ENCODE data around the gene ZNRF3.

DNA sequence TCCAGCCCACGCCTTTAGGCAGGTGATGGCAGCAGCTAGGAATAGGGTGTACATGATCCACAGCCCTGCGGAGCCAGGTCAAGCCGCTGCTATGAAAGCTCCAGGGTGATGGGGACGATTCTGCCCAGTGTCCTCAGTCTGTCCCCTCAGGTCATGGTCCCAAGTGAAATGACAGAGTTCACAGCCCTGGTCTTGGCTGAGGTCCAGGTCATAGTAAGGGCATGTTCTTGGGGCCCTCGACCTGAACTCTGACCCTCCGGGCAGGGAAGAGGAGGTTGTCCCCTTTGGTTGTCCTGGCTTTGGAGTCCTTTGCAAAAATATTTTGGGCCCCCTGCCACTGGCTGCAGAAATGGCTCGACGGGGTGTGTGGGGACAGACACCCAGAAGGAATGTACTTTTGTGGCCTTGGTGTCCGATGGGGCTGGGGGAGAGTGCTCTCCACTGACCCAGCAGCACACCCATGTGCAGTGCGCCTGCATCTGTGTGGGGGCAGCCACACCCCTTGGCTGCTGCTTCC is 170.9 kb downstream of the ZNRF3 start:
- TF ChIP-seq, protein P1, sequence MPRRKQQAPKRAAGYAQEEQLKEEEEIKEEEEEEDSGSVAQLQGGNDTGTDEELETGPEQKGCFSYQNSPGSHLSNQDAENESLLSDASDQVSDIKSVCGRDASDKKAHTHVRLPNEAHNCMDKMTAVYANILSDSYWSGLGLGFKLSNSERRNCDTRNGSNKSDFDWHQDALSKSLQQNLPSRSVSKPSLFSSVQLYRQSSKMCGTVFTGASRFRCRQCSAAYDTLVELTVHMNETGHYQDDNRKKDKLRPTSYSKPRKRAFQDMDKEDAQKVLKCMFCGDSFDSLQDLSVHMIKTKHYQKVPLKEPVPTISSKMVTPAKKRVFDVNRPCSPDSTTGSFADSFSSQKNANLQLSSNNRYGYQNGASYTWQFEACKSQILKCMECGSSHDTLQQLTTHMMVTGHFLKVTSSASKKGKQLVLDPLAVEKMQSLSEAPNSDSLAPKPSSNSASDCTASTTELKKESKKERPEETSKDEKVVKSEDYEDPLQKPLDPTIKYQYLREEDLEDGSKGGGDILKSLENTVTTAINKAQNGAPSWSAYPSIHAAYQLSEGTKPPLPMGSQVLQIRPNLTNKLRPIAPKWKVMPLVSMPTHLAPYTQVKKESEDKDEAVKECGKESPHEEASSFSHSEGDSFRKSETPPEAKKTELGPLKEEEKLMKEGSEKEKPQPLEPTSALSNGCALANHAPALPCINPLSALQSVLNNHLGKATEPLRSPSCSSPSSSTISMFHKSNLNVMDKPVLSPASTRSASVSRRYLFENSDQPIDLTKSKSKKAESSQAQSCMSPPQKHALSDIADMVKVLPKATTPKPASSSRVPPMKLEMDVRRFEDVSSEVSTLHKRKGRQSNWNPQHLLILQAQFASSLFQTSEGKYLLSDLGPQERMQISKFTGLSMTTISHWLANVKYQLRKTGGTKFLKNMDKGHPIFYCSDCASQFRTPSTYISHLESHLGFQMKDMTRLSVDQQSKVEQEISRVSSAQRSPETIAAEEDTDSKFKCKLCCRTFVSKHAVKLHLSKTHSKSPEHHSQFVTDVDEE (CRISPR knock-in tag; IDR thresholded peaks at IDR 0.05) = no peak
- TF ChIP-seq SNAI2 (CRISPR knock-in tag; IDR thresholded peaks at IDR 0.05) (no peak), PATZ1 (CRISPR knock-in tag; IDR thresholded peaks at IDR 0.05; ENCODE audit: borderline replicate concordance) (no peak), ZFP3 (CRISPR knock-in tag; IDR thresholded peaks at IDR 0.05) (no peak), ZNF70 (CRISPR knock-in tag; IDR thresholded peaks at IDR 0.05) (no peak), ZNF8 (CRISPR knock-in tag; IDR thresholded peaks at IDR 0.05) (no peak), ZFP30 (CRISPR knock-in tag; IDR thresholded peaks at IDR 0.05) (no peak), CSRNP3 (CRISPR knock-in tag; IDR thresholded peaks at IDR 0.05) (no peak), POU6F1 (CRISPR knock-in tag; IDR thresholded peaks at IDR 0.05; ENCODE audit: borderline replicate concordance, low read depth) (no peak)
- TF ChIP-seq, protein P2, sequence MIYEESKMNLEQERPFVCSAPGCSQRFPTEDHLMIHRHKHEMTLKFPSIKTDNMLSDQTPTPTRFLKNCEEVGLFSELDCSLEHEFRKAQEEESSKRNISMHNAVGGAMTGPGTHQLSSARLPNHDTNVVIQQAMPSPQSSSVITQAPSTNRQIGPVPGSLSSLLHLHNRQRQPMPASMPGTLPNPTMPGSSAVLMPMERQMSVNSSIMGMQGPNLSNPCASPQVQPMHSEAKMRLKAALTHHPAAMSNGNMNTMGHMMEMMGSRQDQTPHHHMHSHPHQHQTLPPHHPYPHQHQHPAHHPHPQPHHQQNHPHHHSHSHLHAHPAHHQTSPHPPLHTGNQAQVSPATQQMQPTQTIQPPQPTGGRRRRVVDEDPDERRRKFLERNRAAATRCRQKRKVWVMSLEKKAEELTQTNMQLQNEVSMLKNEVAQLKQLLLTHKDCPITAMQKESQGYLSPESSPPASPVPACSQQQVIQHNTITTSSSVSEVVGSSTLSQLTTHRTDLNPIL (CRISPR knock-in tag; IDR thresholded peaks at IDR 0.05; ENCODE audit: low read depth) = no peak

All from SK-N-SH treated with all-trans-retinoic acid at 6 μM for 48 hours (cell line).